NCI-H2171 (cell line): Measurements from ENCODE around the gene KRT8.

Experiments used
- DNase-seq: peaks from one replicate; lab custom pipeline; 2025; lab: John Stamatoyannopoulos, UW

KRT8 gene

GRCh38 chr12:52925717-52926595 is 21.1 kb upstream of the KRT8 start:
- no peak for DNase-seq

DNA sequence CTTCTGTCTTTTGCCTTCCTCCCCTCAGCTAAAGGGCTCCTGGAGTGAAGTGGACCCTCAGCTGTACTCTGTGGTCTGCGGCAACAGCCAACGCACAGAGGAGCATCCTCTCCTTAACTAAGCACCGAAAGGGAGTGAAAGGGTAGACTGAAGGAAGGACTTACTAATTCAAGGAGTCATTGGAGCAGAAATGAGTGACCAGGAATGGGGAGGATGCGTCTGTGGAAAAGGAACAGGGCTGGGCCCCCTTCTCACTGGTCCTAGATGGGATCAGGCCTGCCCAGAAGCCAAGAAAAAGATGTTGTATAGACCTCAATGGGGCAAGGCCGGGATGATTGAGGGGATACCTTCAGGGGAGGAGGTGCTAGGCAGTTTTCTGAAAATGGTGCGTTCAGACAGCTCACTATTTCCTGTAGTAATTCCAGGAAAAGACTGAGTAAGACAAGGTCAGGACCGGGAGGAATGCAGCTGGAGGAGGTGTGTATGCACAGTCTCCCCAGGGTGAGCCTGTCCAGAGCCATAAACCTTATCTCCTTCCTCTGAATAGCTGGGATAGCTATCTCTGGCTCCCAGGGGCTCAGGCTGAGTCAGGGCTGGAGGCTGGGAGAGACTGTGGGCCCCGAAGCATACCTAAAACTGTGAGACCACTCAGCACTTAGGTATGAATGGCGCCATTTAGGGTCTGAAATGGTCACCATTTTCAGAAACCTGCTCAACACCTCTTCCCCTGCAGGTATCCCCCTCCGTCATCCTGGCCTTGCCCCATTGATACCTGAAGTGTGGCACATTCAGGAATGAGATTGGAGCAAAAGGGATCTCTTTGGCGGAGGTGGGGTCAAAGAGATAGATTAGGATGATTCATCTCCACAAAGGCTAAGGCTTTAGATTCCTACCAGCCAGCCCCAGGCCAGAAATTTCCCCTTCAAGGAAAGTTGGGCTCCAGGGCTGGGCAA is 20.2 kb upstream of the KRT8 start:
- DNase-seq: no peak

- no peak for DNase-seq
Measured at GRCh38 chr12:52921488-52922165, 16.8 kb upstream of the KRT8 start.

DNA sequence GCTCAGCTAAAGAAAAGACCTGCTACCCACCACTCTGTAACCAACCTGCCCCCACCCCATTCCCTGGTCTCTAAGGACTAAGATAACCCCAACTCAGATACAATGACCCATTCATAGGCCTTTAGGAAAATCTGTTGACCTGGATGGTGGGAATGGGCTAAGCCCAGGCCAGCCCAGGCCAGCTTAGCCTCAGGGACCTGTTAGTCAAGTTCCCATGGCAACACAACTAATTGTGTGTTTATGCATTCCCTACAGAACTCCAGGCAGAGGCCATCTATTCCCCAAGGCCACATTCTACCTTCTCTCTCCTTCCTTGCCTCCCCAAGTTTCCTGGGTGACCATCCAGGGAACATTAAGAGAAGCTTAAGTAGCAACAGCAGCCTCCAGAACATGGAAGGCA is 16.1 kb upstream of the KRT8 start:
- DNase-seq: no peak

GRCh38 chr12:52918784-52919183 is 13.9 kb upstream of the KRT8 start:
- no peak for DNase-seq

- DNase-seq: no peak
Measured at GRCh38 chr12:52918351-52918750, 13.5 kb upstream of the KRT8 start.

DNA sequence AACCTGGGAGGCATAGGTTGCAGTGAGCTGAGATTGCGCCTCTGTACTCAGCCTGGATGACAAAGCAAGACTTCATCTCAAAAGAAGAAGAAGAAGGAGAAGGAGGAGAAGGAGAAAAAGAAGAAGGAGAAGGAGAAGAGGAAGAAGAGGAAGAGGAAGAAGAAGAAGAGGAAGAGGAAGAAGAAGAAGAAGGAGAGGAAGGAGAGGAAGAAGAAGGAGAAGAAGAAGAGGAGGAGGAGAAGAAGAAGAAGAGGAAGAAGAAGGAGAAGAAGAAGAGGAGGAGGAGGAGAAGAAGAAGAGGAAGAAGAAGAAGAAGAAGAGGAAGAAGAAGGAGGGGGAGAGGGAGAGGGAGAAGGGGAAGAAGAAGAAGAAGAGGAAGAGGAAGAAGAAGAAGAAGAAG is 12.9 kb upstream of the KRT8 start:
- DNase-seq: no peak

DNA sequence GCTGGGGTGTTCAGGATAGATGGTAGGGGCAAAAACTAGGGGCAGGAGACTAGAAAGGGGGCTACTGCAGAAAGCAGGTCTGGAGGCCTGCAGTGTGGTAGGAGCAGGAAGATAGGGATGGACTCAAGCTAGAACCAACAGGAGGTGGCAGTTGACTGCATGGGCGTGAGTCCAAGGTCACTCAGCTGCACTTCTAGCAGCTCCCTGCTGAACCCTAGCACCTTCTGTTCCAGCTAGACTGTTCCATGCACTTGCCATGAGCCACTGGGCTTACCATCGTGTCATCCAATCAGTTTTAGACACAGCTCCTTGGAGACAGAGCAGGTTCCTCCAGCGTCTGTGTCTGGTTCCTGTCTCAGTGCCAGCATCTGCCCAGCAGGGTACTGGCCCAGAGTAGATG is 11.3 kb upstream of the KRT8 start:
- DNase-seq: no peak

GRCh38 chr12:52915637-52916036 is 10.8 kb upstream of the KRT8 start:
- peak; percentile 26 for DNase-seq

DNA sequence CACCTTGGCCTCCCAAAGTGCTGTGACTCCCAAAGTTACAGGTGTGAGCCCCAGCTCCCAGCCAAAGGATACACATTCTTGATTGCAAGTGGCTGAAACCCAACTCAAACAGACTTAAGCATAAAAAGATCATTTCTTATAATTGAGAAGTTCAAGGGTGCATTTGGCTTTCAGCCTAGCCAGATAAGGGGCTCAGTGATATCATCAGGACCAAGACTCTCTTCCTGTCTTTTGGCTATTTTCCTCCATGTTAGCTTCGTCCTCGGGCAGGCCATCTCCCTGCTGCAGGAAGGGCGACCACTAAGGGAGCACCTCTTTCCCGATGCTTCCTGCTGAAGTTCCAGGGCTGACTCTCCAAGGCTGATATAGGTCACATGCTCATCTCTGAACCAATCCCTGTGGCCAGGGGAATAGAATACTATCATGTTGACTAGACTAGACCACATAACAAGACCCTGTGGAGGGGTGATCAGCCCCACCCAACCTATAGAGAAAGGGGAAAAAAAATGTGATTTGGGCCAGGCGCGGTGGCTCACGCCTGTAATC is 9.8 kb upstream of the KRT8 start:
- DNase-seq: no peak

GRCh38 chr12:52913431-52913821 is 8.6 kb upstream of the KRT8 start:
- DNase-seq: no peak

DNA sequence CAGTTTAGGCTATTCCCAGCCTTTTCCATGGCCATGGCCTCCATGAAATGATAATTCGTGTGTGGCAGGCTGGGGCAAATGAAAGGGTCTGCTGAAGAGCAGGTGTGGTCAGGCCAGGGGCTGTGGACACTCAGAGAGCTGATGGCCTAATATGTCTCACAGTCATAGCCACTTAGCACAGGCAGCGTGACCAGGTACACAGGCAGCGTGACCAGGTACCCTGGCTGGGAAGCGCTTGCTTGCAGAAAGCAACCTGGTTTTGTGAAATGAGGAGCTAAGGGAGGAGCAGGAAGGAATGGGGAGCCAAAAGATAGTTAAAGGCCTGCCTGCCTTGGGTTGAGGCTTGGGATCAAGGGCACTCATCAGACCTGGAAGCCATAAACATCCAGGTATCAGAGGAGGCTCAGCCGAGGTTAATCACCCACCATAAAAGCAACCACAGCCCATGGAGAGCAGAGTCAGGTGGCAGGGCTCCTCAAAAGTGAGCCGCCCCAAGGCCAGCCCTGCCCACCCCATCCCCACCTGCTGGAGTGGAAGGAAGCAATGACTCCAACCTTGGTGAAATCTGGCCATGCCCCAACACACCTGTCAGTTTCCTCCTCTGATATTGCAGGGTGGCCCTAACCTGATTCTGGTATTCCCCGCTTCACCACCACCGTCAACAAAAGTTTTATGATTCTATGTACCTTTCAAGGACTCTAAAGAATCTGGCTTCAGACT is 8.0 kb upstream of the KRT8 start:
- DNase-seq: no peak

DNA sequence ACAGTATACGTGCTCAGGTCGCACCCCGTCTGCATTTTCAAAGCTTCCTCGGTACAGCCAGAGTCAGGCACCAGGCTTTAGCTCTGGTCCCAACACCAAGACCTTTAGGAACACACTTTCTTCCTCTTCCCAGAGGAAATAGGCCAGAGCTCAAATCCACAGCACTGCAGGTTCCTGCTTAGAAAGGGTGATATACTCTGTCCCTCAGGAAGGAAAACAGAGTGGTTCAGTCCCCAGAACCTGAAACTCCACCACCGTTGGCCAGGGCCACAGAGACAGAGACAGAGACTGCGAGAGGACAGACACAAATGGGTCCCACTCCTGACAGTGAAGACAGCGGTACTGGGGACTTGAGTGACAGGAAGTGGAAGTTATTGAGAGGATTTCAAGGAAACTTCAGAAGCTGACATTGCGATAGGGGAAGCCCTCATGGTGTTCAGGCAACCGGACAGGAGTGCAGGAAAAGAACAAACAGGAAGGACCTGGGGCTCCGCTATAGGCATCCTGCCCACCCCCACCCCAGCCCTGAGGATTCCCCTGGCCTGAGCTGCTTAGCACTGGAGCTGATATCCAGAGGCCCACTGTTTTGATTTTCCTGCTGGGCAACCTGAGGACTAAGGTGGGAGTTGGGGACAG is 5.5 kb upstream of the KRT8 start:
- no peak for DNase-seq

- DNase-seq: no peak
Measured at GRCh38 chr12:52909796-52910195, 4.9 kb upstream of the KRT8 start.

- DNase-seq: no peak
Measured at GRCh38 chr12:52909331-52909730, 4.5 kb upstream of the KRT8 start.

- no peak for DNase-seq
Measured at GRCh38 chr12:52907092-52907810, 2.4 kb upstream of the KRT8 start.

- no peak for DNase-seq
Measured at GRCh38 chr12:52906191-52906601, 1.3 kb upstream of the KRT8 start.

GRCh38 chr12:52903855-52904508 is 894 bp downstream of the KRT8 start:
- peak; percentile 79 for DNase-seq

DNA sequence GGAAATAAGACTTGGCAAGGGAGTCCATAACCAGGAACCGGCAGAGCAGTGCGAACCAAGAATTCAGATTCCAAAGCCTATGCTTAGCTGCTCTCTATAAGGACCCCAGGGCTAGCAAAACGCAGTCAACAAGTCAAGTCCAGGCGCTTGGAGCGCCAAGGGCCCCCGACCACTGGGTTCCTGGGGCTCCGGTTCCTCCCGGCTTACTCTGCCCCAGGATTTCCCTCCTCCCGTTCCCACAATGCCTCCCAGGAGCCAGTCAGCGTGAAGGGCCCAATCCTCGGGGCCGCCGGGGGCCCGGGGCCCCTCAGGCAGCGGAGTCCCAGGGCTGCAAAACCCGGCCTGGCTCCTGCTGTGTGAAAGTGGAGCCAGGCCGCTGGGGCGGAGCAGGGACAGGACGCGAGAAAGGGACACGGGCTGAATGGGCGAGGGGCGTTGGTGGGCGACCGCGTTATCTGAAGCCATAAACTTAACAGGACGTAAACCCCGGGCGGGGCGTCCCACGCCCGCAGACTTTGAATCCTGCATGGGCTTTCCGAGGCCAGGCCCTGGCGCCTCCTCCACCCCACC is 1.5 kb downstream of the KRT8 start:
- DNase-seq: peak; percentile 90
